Measurements from ENCODE around the gene ADAM22. TPM values are rescaled to one million over a fixed set of nuclear protein-coding genes. Genes with fewer than 3 reads are reported as not detected.

Gene ADAM22
- total and polyA plus RNA-seq, 2 of the 4 experiments (the other 2 are of a cell fraction): 0.03 to 0.18 TPM

DNA sequence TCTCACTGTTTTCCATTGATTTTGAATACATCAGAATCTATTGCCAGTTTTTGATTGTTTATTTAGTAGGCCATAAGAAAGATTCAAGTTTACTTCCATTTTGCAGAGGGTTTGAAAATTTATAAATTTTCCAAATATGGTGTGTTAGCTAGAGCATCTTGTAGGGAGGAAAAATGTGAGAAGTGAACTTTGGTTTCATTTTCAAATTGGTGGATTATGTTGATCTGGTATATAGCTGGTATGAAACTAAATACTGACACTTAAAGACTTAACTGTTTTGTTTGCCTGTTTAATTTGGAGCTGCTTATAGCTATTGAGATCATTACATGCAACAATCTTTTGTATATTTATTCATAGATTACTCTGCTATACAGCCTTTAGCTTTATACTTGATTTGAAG, 108.1 kb downstream of the ADAM22 start:
- Histone ChIP-seq H3K27me3 (ENCODE audit: control insufficient read depth, insufficient read depth, low read length) (no peaks in the 10 kb centered on the region), H2AK9ac (replicated peaks; ENCODE audit: low read depth, low read length, poor library complexity) (no peak overlapping the region), H3K9me1 (ENCODE audit: insufficient read depth, low read length) (no peaks in the 10 kb centered on the region), H4K5ac (ENCODE audit: low read depth, low read length) (no peak overlapping the region), H3K23ac (ENCODE audit: low read depth, low read length) (no peak overlapping the region), H3K4me2 (ENCODE audit: low read depth, low read length) (no peak overlapping the region), H3K36me3 (ENCODE audit: control insufficient read depth, insufficient read depth, low read length) (no peaks in the 10 kb centered on the region), H4K8ac (ENCODE audit: low read depth in 2 of 2, low read length in 2 of 2) (no peak overlapping the region), H3K79me1 (ENCODE audit: low read depth in 1 of 2, low read length in 2 of 2) (no peaks in the 10 kb centered on the region), H2BK20ac (ENCODE audit: low read depth, low read length) (no peak overlapping the region), H3K18ac (ENCODE audit: low read depth, low read length) (no peak overlapping the region), H2BK5ac (ENCODE audit: low read depth, low read length, poor library complexity, severe bottlenecking) (no peak overlapping the region), H2BK120ac (ENCODE audit: low read depth, low read length) (no peak overlapping the region), H3K4me1 (ENCODE audit: control insufficient read depth, insufficient read depth, low read length) (no peaks in the 10 kb centered on the region), H3K9ac (ENCODE audit: low read depth, low read length) (no peak overlapping the region), H4K91ac (ENCODE audit: insufficient read depth, low read depth, low read length) (no peak overlapping the region), H2AK5ac (ENCODE audit: low read depth, low read length) (no peak overlapping the region), H3K56ac (ENCODE audit: extremely low read depth, insufficient read depth, low read length) (no peak overlapping the region), H3K14ac (replicated peaks; ENCODE audit: low read depth, low read length) (no peak overlapping the region), H2AFZ (replicated peaks; ENCODE audit: low read length, poor library complexity) (no peak overlapping the region), H3K27ac (ENCODE audit: insufficient read depth, low read length) (no peak overlapping the region), H2BK15ac (ENCODE audit: low read depth, low read length) (no peak overlapping the region), H3K4me3 (ENCODE audit: insufficient read depth, low read depth, low read length) (no peak overlapping the region), H4K20me1 (ENCODE audit: insufficient read depth, low read length) (no peaks in the 10 kb centered on the region), H3K4ac (ENCODE audit: low read depth, low read length) (no peak overlapping the region), H3K9me3 (ENCODE audit: control insufficient read depth, insufficient read depth, low read length) (no peaks in the 10 kb centered on the region)
- BruUV-seq (replicated peaks): no TSS peak
- ATAC-seq (ENCODE audit: low read depth) (no peak), DNase-seq (no peak)
- in situ Hi-C loops (cut with MboI; ENCODE audit: low sequenced_read_pairs): no loop called here
- ChIA-PET POLR2A (ENCODE audit: unreplicated experiment) (no interaction called here), CTCF (no interaction called here)
- intact Hi-C loops (cut with micrococcal nuclease): no loop called here
- dilution Hi-C loops (cut with HindIII; ENCODE audit: low sequenced_read_pairs, unreplicated experiment): no loop called here
- TF ChIP-seq BHLHE40 (IDR thresholded peaks at IDR 0.05; ENCODE audit: low read depth, low read length) (no peak), MXI1 (IDR thresholded peaks at IDR 0.05; ENCODE audit: borderline replicate concordance, low read depth, low read length) (no peak), MAZ (IDR thresholded peaks at IDR 0.05; ENCODE audit: borderline replicate concordance, low read depth, low read length) (no peak), USF2 (IDR thresholded peaks at IDR 0.05; ENCODE audit: low read depth, low read length) (no peak), MAFK (IDR thresholded peaks at IDR 0.05; ENCODE audit: low read depth, low read length) (no peak), POLR2A (IDR thresholded peaks at IDR 0.05; ENCODE audit: low read depth, low read length) (no peak), RCOR1 (IDR thresholded peaks at IDR 0.05; ENCODE audit: insufficient replicate concordance, low read length) (no peak), RAD21 (IDR thresholded peaks at IDR 0.05; ENCODE audit: low read length) (no peak), CHD1 (IDR thresholded peaks at IDR 0.05; ENCODE audit: low read depth, low read length) (no peak), FOS (IDR thresholded peaks at IDR 0.05; ENCODE audit: low read depth, low read length) (no peak), SMC3 (IDR thresholded peaks at IDR 0.05; ENCODE audit: low read depth, low read length) (no peak), RFX5 (IDR thresholded peaks at IDR 0.05; ENCODE audit: low read depth, low read length) (no peak), ELK1 (IDR thresholded peaks at IDR 0.05; ENCODE audit: borderline replicate concordance, low read depth, low read length) (no peak)
- TF ChIP-seq, protein P1, sequence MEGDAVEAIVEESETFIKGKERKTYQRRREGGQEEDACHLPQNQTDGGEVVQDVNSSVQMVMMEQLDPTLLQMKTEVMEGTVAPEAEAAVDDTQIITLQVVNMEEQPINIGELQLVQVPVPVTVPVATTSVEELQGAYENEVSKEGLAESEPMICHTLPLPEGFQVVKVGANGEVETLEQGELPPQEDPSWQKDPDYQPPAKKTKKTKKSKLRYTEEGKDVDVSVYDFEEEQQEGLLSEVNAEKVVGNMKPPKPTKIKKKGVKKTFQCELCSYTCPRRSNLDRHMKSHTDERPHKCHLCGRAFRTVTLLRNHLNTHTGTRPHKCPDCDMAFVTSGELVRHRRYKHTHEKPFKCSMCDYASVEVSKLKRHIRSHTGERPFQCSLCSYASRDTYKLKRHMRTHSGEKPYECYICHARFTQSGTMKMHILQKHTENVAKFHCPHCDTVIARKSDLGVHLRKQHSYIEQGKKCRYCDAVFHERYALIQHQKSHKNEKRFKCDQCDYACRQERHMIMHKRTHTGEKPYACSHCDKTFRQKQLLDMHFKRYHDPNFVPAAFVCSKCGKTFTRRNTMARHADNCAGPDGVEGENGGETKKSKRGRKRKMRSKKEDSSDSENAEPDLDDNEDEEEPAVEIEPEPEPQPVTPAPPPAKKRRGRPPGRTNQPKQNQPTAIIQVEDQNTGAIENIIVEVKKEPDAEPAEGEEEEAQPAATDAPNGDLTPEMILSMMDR (conservative IDR thresholded peaks at IDR 0.05; ENCODE audit: low read depth, low read length): no peak

Data from IMR-90 (cell line).